Limb (tissue), 2 donors: ENCODE data around the gene ASB9.
"Not testable (repeated sequence)": the region's sequence is repeated elsewhere in the genome, so short reads cannot be mapped to it uniquely, and the experiment has no call there.

ENCODE experiments used
- DNase-seq, 2 donors: peaks; one replicate each; pipeline ENCODE4 v3.0.0-alpha.2; 2016; ENCODE audit errors: extremely low spot score in 2 of 2

ASB9 gene

DNA sequence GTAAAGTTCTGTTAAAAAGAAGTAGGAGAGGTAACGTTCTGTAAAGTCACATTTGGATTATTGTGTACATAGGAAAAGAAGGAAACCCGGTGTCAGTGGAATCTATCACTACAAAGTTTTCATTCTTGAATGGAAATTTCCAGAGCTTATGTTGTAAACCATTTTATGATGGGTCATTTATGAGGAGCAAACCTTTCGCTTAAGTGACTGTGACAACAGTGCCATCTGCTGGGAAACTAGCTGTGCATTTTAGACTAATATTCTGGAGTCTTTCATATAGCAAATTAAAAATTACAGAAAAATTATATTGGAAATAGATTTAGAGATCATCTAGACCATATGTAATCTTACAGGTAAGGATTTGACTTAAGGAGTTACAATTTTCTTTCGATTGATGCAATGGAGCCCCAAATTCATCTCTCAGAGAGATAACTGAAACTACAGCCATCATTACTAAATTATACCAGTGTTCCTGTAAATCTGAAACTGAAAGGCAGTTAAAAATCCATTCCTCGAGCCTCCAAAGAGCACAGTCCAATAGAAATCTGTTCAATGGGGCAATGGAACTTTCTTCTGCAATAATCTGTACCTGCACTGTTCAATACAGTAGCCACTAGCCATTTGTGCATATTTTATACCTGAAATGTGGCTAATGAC, 26.9 kb downstream of the ASB9 start:
- peak; percentile 28 to 37 for DNase-seq

DNA sequence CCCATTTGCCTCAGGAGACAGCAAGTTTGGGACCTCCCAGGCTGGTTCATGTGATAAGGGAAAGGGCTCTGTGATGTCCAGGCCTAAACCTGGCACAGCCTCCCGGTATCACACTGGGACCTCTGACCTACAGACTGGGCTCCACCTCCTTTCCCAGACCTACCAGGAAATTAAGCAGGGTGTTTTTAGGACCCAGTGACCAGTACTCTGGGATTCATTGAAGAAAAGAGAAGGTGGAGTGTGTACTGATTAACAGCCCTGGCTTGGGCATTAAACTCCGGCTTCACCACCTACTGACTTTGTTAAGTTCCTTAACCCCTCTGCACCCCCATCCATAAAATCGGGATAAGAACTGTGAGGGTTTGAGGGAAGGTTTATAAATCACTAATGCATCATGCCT, 28.6 kb downstream of the ASB9 start:
- DNase-seq = no peak

DNA sequence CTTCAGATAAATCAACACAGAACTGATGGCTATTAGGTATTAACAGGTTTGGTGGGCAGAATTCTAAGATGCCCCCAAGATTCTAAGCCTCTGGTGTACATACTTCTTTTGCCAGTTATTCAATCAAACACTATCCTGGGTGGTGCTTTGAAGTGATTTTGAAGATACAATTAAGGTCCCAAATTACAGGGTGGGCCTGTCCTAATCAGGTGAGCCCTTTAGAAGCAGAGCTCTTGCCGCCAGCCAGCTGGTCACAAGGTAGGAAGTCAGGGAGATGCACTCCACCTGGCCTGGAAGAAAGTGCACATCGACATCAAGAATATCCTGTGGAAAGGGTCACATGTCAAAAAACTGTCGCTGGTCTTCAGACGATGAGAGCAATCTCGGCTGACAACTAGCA, 29.5 kb downstream of the ASB9 start:
- no peak for DNase-seq

DNA sequence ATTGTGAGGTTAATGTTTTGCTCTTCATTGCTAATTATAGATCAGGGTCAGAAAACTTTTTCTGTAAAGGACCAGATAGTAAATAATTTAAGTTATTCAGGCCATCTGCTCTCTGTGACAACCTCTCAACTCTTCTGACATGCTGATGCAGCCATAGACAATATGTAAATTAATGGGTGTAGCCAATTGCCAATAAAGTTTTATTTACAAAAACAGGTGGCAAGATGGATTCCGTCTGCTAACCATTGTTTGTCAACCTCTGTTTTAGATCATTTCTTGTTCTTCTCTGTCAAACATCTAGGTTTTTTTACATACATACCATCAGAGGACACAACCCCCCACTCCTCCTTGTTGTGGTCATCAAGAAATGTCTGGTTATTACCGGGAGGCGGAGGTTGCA, 33.7 kb downstream of the ASB9 start:
- DNase-seq = no peak

DNA sequence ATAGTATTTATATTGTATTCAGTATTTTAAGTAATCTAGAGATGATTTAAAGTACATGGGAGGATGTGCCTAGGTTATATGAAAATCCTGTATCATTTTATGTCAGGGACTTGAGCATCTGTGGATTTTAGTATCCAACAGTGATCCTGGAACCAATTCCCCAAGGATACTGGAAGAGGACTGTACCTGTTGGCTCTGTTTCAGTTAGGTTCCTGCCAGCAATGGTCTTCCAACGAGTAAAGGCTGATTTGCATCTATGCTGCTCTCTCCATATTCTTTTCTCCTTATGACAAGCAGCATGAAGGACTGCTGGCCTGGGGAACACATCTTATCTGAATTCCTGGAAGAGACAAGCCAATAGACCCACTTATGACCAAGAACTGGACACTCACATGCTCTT, 34.9 kb downstream of the ASB9 start:
- no peak for DNase-seq

DNA sequence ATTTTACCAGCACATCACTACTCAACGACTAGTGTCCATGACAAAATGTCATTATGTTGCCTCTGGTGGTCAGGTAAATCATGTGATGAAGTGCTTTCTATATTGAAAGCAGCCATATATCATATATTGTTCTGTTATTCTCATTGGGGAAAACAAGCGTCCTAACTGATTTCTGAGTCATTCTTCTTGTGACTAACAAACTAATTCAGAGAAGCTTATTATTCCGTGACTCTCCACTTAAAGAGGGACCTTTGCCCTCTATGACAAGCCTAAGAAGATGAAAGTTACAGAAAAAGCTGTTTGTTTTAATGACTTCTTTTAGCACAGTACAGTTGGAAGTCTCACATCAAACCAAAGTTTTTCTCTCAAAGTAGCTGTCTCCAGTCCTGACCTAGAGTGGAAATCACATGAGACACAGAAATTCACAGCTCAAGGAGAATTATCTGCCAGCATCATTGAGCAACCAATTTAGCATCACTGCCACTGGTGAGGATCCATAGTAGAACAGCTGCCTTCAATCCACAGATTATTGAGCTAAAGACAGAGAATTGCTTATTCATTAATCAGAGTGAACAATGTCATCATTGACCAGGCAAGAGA, 36.4 kb downstream of the ASB9 start:
- DNase-seq = no peak

DNA sequence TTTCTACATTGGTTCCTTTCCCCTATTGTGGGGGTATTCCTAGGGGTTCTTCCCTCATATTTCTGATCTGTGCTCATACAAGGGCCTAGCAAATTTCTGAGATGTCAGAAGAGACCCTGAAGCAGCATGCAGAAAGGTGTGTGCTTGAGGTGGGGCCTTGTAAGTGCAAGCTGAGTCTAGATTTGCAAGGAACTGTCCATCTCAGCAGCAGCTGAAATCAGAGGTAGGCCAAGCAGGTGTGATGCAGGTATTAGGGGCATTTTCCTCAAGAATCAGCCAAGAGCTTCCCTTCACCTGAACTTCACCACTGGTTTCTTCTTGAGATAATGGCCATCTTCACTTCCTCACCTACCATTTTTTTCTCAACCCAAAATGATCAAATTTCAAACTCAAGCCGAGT, 45.1 kb downstream of the ASB9 start:
- DNase-seq = no peak

DNA sequence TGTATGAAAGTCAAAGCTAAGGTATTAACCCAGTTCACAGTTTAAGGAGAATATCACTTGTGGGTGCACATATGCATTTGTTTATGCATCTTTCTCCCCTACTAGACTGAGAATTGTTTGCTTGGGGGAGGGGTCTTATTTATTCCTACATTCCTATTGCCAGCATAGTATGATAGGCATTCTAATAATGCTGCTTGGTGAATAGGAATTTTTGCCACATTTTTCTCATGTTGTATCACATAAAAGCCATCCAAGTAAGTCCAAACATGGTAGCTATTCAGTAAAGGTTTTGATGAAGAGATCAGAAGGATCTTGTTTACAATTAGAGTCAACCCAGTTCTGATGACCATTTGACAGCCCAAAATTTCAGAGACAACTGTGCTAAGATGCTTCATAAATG, 48.6 kb downstream of the ASB9 start:
- DNase-seq = no peak

DNA sequence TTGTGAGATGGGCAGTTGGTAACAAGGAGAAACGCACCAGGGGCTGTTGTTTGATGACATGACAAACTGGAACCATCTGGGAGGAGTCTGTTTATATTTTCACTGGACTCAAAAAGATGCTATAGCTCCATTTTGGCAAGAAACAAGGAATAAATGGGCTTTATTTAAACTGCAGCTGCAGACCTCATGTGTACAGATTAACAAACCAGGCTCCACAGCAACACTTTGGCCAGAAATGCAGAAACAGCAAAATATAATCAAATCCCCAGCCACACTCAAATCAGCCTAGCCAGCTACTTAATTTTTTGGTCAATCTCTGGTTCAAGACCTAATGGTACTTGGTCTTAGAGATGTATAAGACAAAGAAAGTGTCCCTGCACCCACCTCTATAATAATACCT, 52.7 kb downstream of the ASB9 start:
- DNase-seq = no peak

DNA sequence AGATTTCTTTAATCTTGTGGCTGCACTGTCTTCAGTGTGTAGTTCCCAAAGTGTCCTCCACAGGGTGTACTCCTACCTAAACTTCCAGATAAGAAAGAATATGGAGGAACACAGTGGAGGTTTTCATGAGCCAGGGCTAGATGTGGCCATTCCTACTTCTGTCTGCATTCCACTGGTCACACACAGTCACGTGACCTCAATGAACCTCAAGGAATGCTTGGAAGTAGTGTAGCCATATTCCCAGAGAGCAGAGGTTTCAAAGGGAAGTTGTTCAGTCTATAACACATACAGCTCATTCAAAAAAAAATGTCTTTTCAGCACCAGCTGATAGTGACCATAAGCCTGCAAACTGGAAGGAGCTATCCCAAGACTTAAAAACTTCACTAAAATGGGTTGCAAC, 53.6 kb downstream of the ASB9 start:
- no peak for DNase-seq

DNA sequence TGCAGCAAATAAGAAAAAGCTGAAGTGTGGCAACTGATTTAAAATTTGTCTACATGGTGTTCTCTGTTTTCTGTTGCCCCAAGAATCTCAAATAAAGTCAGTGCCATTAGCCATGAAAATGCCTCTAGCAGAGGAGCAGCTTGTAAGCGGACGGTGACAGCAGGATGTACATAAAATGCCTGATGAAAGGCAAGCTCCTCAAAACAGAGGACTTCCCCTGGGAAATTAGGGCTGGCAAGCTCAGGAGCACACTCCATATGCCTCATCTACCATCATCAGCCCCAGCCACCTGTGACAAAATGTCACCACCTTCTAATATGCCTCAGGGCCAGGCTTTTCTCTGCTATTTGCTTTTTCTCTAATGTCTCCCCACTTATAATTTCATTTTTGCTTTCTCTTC, 54.5 kb downstream of the ASB9 start:
- no peak for DNase-seq

DNA sequence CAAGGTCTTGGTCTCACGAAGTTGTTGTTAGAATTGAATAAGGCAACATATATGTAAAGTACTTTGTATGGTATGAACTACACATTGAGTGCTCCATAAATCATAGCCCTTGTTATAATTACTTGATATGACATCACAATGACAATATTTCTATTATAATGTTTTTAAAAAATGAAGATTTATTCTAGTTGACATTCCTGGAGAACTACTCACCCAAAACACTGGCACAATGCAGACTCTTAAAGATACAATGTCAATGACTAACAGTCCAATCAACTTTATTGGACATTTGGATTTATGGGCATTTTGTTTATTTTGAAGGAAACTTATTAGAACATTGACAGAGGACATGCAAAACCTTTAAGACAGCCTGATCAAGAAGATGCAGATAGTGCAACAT, 55.3 kb downstream of the ASB9 start:
- no peak for DNase-seq

DNA sequence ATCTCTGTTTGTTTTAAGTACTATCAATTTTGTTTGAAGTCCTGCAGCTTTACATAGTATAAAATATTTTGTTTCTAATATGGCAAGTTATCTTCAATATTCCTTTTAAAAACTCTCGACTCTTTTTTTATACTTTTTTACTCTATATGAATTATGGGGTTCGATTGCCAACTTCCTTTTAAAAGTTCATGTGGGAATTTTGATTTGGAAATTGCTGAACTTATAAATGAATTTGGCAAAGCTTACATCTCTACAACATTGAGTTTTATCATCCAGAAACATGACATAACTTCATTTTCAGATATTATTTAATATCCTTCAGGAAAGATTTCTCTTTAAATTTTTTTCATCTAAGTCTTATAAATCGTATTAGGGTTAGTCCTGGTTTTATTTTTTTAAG, 60.8 kb downstream of the ASB9 start:
- no peak for DNase-seq

DNA sequence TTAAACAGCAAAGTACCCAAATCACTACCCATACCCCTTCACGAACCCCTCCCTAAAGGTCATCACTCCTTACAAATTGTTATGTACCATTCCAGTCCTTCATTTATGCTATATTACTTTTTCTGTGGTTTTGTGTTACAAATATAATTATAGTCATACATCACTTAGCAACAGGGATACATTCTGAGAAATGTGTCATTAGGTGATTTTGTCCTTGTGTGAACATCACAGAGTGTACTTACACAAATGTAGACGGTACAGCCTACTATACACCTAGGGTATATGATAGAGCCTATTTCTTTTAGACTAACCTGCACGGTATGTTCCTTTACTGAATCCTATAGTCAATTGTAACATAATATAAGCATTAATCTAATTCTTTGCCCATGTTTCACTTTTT, 61.9 kb downstream of the ASB9 start:
- no peak for DNase-seq

DNA sequence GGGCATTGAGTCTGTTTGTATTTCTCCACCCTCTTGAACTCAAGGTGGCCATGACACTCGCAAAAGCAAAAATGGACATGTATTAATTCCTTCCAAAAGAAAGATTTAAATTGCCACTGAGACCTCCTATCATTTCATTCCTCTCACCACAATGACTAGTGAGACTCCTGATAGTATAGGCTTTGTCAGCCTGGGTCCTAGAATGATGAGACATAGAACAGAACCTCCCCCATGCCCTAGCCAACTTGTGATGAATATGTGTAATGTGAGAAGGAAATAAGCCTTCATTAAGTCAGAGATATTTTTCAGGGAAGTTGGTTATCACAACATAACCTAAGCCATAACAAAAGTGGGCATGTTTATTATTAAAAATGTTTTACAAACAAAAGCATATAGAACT, 62.5 kb downstream of the ASB9 start:
- no peak for DNase-seq

DNA sequence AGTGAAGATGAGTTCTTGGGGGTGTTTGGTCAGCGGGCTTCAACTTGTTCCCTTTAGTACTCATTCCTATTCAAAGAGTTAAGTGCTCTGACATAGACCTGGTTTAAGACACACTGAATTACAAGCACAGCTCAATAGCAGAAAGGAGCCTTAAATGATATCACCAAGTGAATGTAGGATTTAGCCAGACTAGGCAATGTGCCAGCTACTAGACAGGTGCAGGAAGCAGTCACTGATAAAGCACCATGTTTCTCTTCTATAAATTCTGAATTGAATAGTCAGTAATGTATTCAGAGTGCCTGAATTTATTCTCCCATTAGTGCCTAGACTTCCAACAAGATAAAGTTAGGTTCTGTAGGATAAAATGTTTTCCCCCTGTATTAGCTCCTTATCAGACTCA, 63.6 kb downstream of the ASB9 start:
- DNase-seq = no peak

DNA sequence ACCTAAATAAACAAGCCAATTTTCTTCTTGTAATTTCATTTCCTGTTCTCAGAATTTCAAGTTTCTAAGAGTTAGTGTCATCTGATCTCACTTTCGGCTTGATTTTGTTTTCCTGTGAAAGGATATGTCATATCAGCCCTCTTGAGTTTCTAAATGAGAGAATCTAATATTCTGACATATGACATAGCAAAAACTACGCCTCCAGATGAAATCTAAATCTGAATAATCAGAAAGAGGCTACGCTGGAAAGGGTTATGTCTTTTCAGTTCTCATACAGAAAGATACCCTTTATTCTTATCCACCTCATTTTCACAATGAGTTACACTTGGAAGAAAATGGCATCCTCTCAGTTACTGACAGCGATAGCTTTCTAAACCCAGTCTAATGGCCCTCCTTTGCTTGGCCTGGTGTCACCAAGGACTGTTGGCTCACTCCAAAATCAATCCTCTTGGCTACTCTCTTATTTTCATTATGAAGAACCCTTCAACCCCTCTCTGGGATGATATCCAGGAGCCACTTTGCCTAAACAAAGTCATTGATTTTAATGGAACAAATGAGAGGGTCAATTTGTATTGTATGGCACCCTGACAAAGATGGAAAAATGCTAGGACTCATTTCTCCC, 65.6 kb downstream of the ASB9 start:
- no peak for DNase-seq

DNA sequence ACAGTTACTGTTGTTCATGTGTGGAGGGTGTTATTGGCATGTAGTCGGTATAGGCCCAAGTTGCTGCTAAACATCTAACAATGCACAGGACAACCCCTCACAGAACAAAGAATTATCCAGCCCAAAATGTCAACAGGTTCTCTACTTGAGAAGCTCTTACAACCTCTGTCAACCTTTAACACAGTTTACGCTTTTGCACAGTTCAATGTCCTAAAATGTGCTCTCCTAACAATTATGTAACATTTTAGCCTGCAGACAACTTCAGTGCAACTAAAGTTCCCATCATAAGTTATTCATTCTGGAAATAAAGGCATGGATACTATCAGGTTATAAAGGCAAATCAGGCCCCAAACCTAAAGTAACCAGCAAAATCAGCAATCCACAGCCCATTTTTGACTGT, 66.2 kb downstream of the ASB9 start:
- DNase-seq = no peak

DNA sequence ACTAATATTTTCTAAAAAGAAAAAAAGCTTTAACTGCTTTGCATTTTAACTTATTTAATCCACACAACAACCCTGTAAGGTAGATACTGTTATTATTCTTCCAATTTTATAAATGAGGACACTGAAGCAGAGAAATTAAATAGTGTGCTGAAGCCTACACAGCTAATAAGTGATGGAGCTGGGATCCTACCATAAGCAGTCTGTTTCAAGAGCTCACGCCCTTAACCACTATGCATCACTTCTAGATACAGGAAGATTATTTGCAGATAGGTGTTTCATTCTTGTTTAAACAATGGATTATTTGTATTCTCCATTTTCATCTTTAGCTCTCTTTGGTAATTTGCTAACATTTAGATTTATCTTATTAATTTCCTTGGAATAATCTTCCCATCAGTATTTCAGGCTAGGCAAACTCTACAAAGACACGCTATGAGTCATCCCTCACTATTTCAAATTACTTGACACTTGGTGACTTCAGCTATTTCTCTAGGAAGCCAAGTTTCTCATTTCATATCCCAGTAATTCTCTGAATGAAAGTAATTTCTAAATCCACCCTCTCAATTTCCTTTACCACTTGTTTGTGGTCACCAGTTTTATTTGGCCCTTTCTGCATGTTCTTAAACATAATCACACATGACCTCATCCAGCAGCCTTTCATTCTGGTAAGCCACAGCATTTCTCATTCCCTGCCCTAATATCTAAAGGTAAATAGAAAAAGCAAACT, 67.3 kb downstream of the ASB9 start:
- DNase-seq = peak in 1 of 2 donors; percentile 1

DNA sequence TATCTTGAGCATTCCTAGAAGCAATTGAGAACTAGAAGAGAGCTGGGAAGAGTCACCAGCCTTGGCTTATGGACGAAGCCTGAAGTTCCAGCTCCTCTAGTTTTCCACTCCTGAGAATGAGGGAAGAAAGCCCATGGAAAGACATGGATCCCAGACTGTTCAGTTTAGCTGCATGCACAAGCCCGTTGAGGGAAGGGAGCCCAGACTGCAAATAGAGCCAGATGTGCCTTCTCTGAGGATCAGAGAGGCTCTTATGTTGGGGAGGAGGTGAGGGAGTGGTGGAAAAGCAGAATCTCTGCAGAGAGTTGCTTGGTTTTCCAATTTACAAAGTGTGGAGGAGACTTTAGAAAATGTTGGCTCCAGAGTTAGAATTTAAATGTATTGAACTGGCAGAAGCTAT, 69.0 kb downstream of the ASB9 start:
- DNase-seq = no peak

DNA sequence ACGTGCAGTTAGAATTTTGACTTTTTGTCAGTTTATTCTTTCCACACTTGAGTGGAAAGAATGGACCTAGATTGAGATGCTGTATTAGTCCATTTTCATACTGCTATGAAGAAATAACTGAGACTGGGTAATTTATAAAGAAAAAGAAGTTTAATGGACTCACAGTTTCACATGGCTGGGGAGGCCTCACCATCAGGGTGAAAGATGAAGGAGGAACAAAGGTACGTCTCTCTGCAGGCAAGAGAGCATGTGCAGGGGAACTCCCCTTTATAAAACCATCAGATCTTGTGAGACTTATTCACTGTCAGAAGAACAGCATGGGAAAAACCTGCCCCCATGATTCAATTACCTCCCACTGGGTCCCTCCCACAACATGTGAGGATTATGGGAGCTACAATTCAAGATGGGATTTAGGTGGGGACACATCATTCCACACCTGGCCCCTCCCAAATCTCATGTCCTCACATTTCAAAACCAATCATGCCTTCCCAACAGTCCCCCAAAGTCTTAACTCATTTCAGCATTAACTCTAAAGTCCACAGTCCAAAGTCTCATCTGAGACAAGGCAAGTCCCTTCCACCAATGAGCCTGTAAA, 71.2 kb downstream of the ASB9 start:
- not testable (repeated sequence) for DNase-seq

DNA sequence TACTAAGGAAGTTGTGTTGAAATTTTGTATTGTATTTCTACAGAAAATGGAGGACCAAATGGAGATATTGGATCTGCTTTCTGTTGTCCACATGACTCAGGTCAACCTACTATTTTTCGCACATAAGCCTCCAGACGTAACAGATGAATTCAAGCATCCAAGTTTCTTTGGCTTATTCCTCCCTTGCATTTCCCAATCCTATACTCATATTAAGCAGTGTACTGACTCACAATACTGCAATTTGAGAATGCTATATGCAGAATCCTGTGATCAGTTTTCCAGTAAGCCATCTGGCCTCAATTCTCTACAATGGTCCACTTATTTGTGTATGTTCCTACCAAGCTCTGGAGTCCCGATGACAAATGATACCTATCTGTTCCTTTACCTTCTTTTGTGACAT, 75.7 kb downstream of the ASB9 start:
- DNase-seq = no peak
